ENCODE results near the gene NKD2.
"Not testable (repeated sequence)": the region's sequence is repeated elsewhere in the genome, so short reads cannot be mapped to it uniquely, and the experiment has no call there.

The NKD2 gene

GRCh38 chr5:1075931-1076330 is 67.3 kb downstream of the NKD2 start:
- no peak for FAIRE-seq

GRCh38 chr5:1076406-1076805 is 67.8 kb downstream of the NKD2 start:
- FAIRE-seq: no peak

- FAIRE-seq: no peak
These were observed 68.4 kb downstream of the NKD2 start for GRCh38 chr5:1077026-1077425.

GRCh38 chr5:1077491-1078020 is 69.0 kb downstream of the NKD2 start:
- no peak for FAIRE-seq

- FAIRE-seq: no peak
These were observed 69.6 kb downstream of the NKD2 start for GRCh38 chr5:1078206-1078605.

GRCh38 chr5:1078851-1079250 is 70.2 kb downstream of the NKD2 start:
- FAIRE-seq: no peak

- FAIRE-seq: no peak
These were observed 70.9 kb downstream of the NKD2 start for GRCh38 chr5:1079486-1079885.

- no peak for FAIRE-seq
These were observed 71.4 kb downstream of the NKD2 start for GRCh38 chr5:1079961-1080360.

- FAIRE-seq: no peak
These were observed 71.8 kb downstream of the NKD2 start for GRCh38 chr5:1080432-1080831.

GRCh38 chr5:1081519-1081918 is 72.9 kb downstream of the NKD2 start:
- no peak for FAIRE-seq

GRCh38 chr5:1083026-1083425 is 74.4 kb downstream of the NKD2 start:
- not testable (repeated sequence) for FAIRE-seq

GRCh38 chr5:1083823-1084605 is 75.4 kb downstream of the NKD2 start:
- no peak for FAIRE-seq

- FAIRE-seq: no peak
These were observed 76.8 kb downstream of the NKD2 start for GRCh38 chr5:1085391-1085790.

GRCh38 chr5:1086137-1086536 is 77.5 kb downstream of the NKD2 start:
- no peak for FAIRE-seq

GRCh38 chr5:1086871-1087270 is 78.3 kb downstream of the NKD2 start:
- no peak for FAIRE-seq

- no peak for FAIRE-seq
These were observed 78.8 kb downstream of the NKD2 start for GRCh38 chr5:1087428-1087827.

- no peak for FAIRE-seq
These were observed 79.4 kb downstream of the NKD2 start for GRCh38 chr5:1088031-1088430.

Measured in A204.1 (cell line).